NOMO-1 treated with DMSO at 0.1 percent for 48 hours (cell line): Measurements from ENCODE around the gene UCK2.
A peak's percentile ranks its signal among the peaks of the same experiment; 100 is the strongest.

ENCODE experiments used
- DNase-seq: peaks from one replicate; lab custom pipeline; 2025; ENCODE audit not compliant: unreplicated experiment; lab: John Stamatoyannopoulos, UW

Gene UCK2

GRCh38 chr1:165833358-165833757 lies 5.9 kb downstream of the UCK2 start:
- DNase-seq: no peak

- DNase-seq: no peak
These were observed 6.8 kb downstream of the UCK2 start for GRCh38 chr1:165834229-165834628.

- no peak for DNase-seq
These were observed 7.5 kb downstream of the UCK2 start for GRCh38 chr1:165834881-165835280.

GRCh38 chr1:165836664-165837482 lies 9.5 kb downstream of the UCK2 start:
- DNase-seq: no peak

- DNase-seq: no peak
These were observed 10.5 kb downstream of the UCK2 start for GRCh38 chr1:165837838-165838364.

GRCh38 chr1:165840423-165840822 lies 13.0 kb downstream of the UCK2 start:
- DNase-seq: no peak

GRCh38 chr1:165841582-165842017 lies 14.2 kb downstream of the UCK2 start:
- no peak for DNase-seq

- DNase-seq: no peak
These were observed 14.7 kb downstream of the UCK2 start for GRCh38 chr1:165842023-165842670.

- peak; percentile 28 for DNase-seq
These were observed 15.3 kb downstream of the UCK2 start for GRCh38 chr1:165842671-165843129.

GRCh38 chr1:165843304-165843703 lies 15.9 kb downstream of the UCK2 start:
- DNase-seq: no peak

- no peak for DNase-seq
These were observed 16.8 kb downstream of the UCK2 start for GRCh38 chr1:165844114-165844798.

- no peak for DNase-seq
These were observed 17.5 kb downstream of the UCK2 start for GRCh38 chr1:165844933-165845332.

GRCh38 chr1:165845569-165845968 lies 18.2 kb downstream of the UCK2 start:
- DNase-seq: no peak

- DNase-seq: no peak
These were observed 18.8 kb downstream of the UCK2 start for GRCh38 chr1:165845992-165846748.

GRCh38 chr1:165847486-165847885 lies 20.1 kb downstream of the UCK2 start:
- no peak for DNase-seq

- peak; percentile 28 for DNase-seq
These were observed 22.1 kb downstream of the UCK2 start for GRCh38 chr1:165849353-165850133.

- peak; percentile 72 for DNase-seq
These were observed 23.7 kb downstream of the UCK2 start for GRCh38 chr1:165851034-165851658.

- no peak for DNase-seq
These were observed 25.5 kb downstream of the UCK2 start for GRCh38 chr1:165852871-165853270.

GRCh38 chr1:165853528-165854075 lies 26.2 kb downstream of the UCK2 start:
- DNase-seq: no peak
